GM21528 (cell line): ENCODE results near the gene SOX13.

ENCODE experiments used
- ATAC-seq: cut with Tn5 transposase; IDR thresholded peaks from one replicate; pipeline ENCODE4 v1.9.1; 2021; ENCODE audit warnings: mild to moderate bottlenecking, moderate library complexity; ENCODE audit not compliant: unreplicated experiment, low FRiP score

SOX13 gene

GRCh38 chr1:204103431-204103741 lies 30.5 kb downstream of the SOX13 start:
- ATAC-seq: no peak

- no peak for ATAC-seq
Observed at GRCh38 chr1:204104331-204105130, 31.6 kb downstream of the SOX13 start.

- ATAC-seq: no peak
Observed at GRCh38 chr1:204105131-204105515, 32.2 kb downstream of the SOX13 start.

GRCh38 chr1:204106825-204107224 lies 33.9 kb downstream of the SOX13 start:
- ATAC-seq: no peak

GRCh38 chr1:204107892-204108291 lies 35.0 kb downstream of the SOX13 start:
- no peak for ATAC-seq

- no peak for ATAC-seq
Observed at GRCh38 chr1:204108312-204109141, 35.6 kb downstream of the SOX13 start.

GRCh38 chr1:204110894-204111633 lies 38.1 kb downstream of the SOX13 start:
- ATAC-seq: no peak

GRCh38 chr1:204112876-204113730 lies 40.2 kb downstream of the SOX13 start:
- no peak for ATAC-seq

GRCh38 chr1:204113896-204114295 lies 41.0 kb downstream of the SOX13 start:
- ATAC-seq: no peak

- ATAC-seq: no peak
Observed at GRCh38 chr1:204114606-204115005, 41.7 kb downstream of the SOX13 start.

GRCh38 chr1:204115116-204115515 lies 42.2 kb downstream of the SOX13 start:
- no peak for ATAC-seq

GRCh38 chr1:204116539-204116938 lies 43.6 kb downstream of the SOX13 start:
- no peak for ATAC-seq

- no peak for ATAC-seq
Observed at GRCh38 chr1:204121840-204122555, 49.1 kb downstream of the SOX13 start.

- no peak for ATAC-seq
Observed at GRCh38 chr1:204123376-204123775, 50.5 kb downstream of the SOX13 start.

GRCh38 chr1:204124639-204125038 lies 51.7 kb downstream of the SOX13 start:
- ATAC-seq: no peak

- ATAC-seq: no peak
Observed at GRCh38 chr1:204125759-204126351, 52.9 kb downstream of the SOX13 start.

GRCh38 chr1:204126386-204126785 lies 53.5 kb downstream of the SOX13 start:
- ATAC-seq: no peak

GRCh38 chr1:204126956-204127355 lies 54.0 kb downstream of the SOX13 start:
- no peak for ATAC-seq

GRCh38 chr1:204127597-204128242 lies 54.8 kb downstream of the SOX13 start:
- ATAC-seq: no peak
